ENCODE measurements around the gene SPOCK2.

The SPOCK2 gene

GRCh38 chr10:72096115-72097000 is 8.0 kb upstream of the SPOCK2 start:
- DNase-seq (ENCODE audit: low spot score), result no peak
- H3K27ac ChIP-seq, result no peak overlapping the region
- ChIA-PET POLR2A (ENCODE audit: low non-redundant PET) (no interaction called here), CTCF (interaction anchor here (0.7 to 1.0 kb wide), 2 partner anchors 12 to 100 kb away, joined by 3 to 7 read pairs; no protein-coding TSS in a partner anchor)
- TF ChIP-seq CTCF (conservative IDR thresholded peaks at IDR 0.05; ENCODE audit: low read depth), result no peak

- H3K27ac ChIP-seq, result no peak overlapping the region
- no peak for DNase-seq (ENCODE audit: low spot score)
- CTCF ChIA-PET, result interaction anchor here (0.7 to 1.0 kb wide), 4 partner anchors 9 to 128 kb away, joined by 3 to 7 read pairs (median 4); no protein-coding TSS in a partner anchor
- POLR2A ChIA-PET (ENCODE audit: low non-redundant PET), result no interaction called here
- TF ChIP-seq CTCF (conservative IDR thresholded peaks at IDR 0.05; ENCODE audit: low read depth), result no peak
These were observed 6.8 kb upstream of the SPOCK2 start for GRCh38 chr10:72095195-72095594.

- no peak for TF ChIP-seq CTCF (conservative IDR thresholded peaks at IDR 0.05; ENCODE audit: low read depth)
- POLR2A ChIA-PET (ENCODE audit: low non-redundant PET), result no interaction called here
- no peak for DNase-seq (ENCODE audit: low spot score)
- CTCF ChIA-PET, result interaction anchor here (0.7 to 1.1 kb wide), 3 partner anchors 9 to 129 kb away, joined by 3 to 4 read pairs (median 4); no protein-coding TSS in a partner anchor
- no peak overlapping the region for H3K27ac ChIP-seq
These were observed 6.2 kb upstream of the SPOCK2 start for GRCh38 chr10:72094574-72094973.

- CTCF ChIA-PET, result interaction anchor here (0.5 to 1.1 kb wide), 4 partner anchors 9 to 377 kb away, joined by 3 to 7 read pairs (median 3); no protein-coding TSS in a partner anchor
- H3K27ac ChIP-seq, result no peak overlapping the region
- POLR2A ChIA-PET (ENCODE audit: low non-redundant PET), result interaction anchor here (0.7 kb wide), 1 partner anchor 13 kb away, joined by 4 read pairs; no protein-coding TSS in a partner anchor
- no peak for DNase-seq (ENCODE audit: low spot score)
- TF ChIP-seq CTCF (conservative IDR thresholded peaks at IDR 0.05; ENCODE audit: low read depth), result no peak
These were observed 5.1 kb upstream of the SPOCK2 start for GRCh38 chr10:72093450-72093849.

- POLR2A ChIA-PET (ENCODE audit: low non-redundant PET), result no interaction called here
- no peak for TF ChIP-seq CTCF (conservative IDR thresholded peaks at IDR 0.05; ENCODE audit: low read depth)
- no peak for DNase-seq (ENCODE audit: low spot score)
- no peak overlapping the region for H3K27ac ChIP-seq
- CTCF ChIA-PET, result interaction anchor here (0.5 to 1.0 kb wide), 2 partner anchors 45 to 376 kb away, joined by 3 read pairs; no protein-coding TSS in a partner anchor
These were observed 4.6 kb upstream of the SPOCK2 start for GRCh38 chr10:72092987-72093386.

- H3K27ac ChIP-seq, result no peak overlapping the region
- TF ChIP-seq CTCF (conservative IDR thresholded peaks at IDR 0.05; ENCODE audit: low read depth), result no peak
- POLR2A ChIA-PET (ENCODE audit: low non-redundant PET), result no interaction called here
- CTCF ChIA-PET, result interaction anchor here (0.5 to 1.0 kb wide), 2 partner anchors 43 to 773 kb away, joined by 3 to 4 read pairs; partner anchors contain the start of gene SLC29A3
- DNase-seq (ENCODE audit: low spot score), result no peak
These were observed 4.0 kb upstream of the SPOCK2 start for GRCh38 chr10:72092171-72092924.

Data from RWPE1 (cell line).